Pancreas (tissue), 10 donors: ENCODE data around the gene POU2F2. TPM values are rescaled to one million over a fixed set of nuclear protein-coding genes. Genes with fewer than 3 reads are reported as not detected.
"Not testable (repeated sequence)": the region's sequence is repeated elsewhere in the genome, so short reads cannot be mapped to it uniquely, and the experiment has no call there.

ENCODE experiments used
- ATAC-seq, 4 donors: fragments of 200-7000 bp; cut with Tn5 transposase; one replicate each; pipeline versions ENCODE4 v1.8.0 to v1.9.1; 2020; ENCODE audit warnings: mild to moderate bottlenecking in 4 of 4, moderate library complexity in 4 of 4
- DNase-seq, 6 donors: peaks; one replicate each; pipeline ENCODE4 v3.0.0-alpha.2; 2020
- FAIRE-seq: peaks from 2 replicates; lab custom pipeline; 2012; peaks lifted over from hg19 to GRCh38; lab: Jason Lieb, UNC
- H3K27ac ChIP-seq, 4 donors: fragments of 200-600 bp; sonication (generic); 1 replicate in 3 of 4; 2 replicates in 1 of 4; pipeline versions ENCODE4 v1.5.0 to v1.8.0; 2020
- H3K27me3 ChIP-seq, 4 donors: fragments of 200-600 bp; one replicate each; pipeline ENCODE4 v1.8.0; 2021
- H3K36me3 ChIP-seq, 3 donors: fragments of 200-600 bp; sonication (generic) in 1 of 3; one replicate each; pipeline versions ENCODE4 v1.5.0 to v1.8.0; 2020 to 2021
- H3K4me1 ChIP-seq, 3 donors: fragments of 200-600 bp; one replicate each; pipeline ENCODE4 v1.8.0; 2021
- H3K4me3 ChIP-seq, 4 donors: fragments of 200-600 bp; sonication (generic) in 2 of 4; one replicate each; pipeline versions ENCODE4 v1.5.0 to v1.8.0; 2020 to 2021
- H3K9me3 ChIP-seq, 4 donors: fragments of 200-600 bp; one replicate each; pipeline ENCODE4 v1.8.0; 2021
- WGBS, 2 donors: extraction: QIAGEN DNeasy Blood & Tissue Kit; methylation state at CpG; one replicate each; pipeline ENCODE4 v1.1.7; 2013; 5-methylcytosine and 5-hydroxymethylcytosine counted together
- intact Hi-C, 3 donors: fragments of 100-400 bp; cut with DNase I; formaldehyde crosslinking; loops; one replicate each; pipeline versions ENCODE4 v1.11.1 to v1.14.2; 2022
- polyA plus RNA-seq, 2 donors: library from polyadenylated mRNA; stranded (reverse); fragments of 200-250 nt; gene quantifications; one replicate each; pipeline ENCODE4 v1.2.3, GENCODE V29; 2013
- total RNA-seq, 6 donors: library from RNA; stranded (reverse); fragmentation: NEBNext Ultra II Directional in 4 of 6; extraction: Animal tissue kit (Norgen Biotek cat#: 25700) in 4 of 6; gene quantifications; one replicate each; pipeline versions ENCODE4 v1.2.1 to v1.2.4, GENCODE V29; 2021 to 2023
- TF ChIP-seq, protein P1 (sequence below), 4 donors: fragments of 200-600 bp; sonication (generic) in 3 of 4; IDR thresholded peaks; one replicate each; pipeline versions ENCODE4 v1.5.0 to v1.8.0; 2021; ENCODE audit warnings: antibody characterized with exemption in 4 of 4
- donor health status: healthy with polysubstance abuse.
- donor health status: DM: no; HTN: no; CAD: no; lungs with moderate emphysema.
- donor health status: DM: no; HTN: no; CAD: no.
- donor health status: control.
- donor health status: control.
- donor health status: Bipolar disorder and iron deficiency.
- donor health status: DM: yes; HTN: yes; CAD: no.
- donor health status: DM: no; HTN: no; CAD: no.
- donor health status: DM: no; HTN: no; CAD: no.
- donor health status: DM: yes; HTN: yes; CAD: no.

Gene POU2F2
- total and polyA plus RNA-seq, 8 donors = 0.56 to 5.6 (median 1.3) TPM

DNA sequence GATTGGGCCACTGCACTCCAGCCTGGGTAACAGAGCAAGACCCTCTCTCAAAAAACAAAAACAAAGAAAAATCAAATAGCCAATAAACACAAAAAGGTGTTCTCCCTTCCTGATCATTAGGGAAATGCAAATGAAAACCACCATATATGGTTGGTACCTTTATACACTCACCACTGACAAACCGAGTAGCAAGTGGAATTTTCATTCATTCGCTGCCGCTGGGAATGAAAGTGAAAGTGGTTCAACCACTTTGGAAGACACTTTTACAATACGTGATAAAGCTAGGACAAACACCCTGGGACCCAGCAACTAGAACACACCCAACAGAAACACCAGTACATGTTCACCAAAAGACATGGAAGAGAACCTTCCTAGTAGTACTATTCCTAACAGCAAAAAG, 83.3 kb downstream of the POU2F2 start:
- Histone ChIP-seq H3K9me3 (no peaks in the 10 kb centered on the region), H3K27me3 (no peaks in the 10 kb centered on the region), H3K4me3 (peak overlapping the region in 1 of 4 donors; percentile 33), H3K27ac (no peak overlapping the region), H3K4me1 (no peaks in the 10 kb centered on the region), H3K36me3 (no peaks in the 10 kb centered on the region)
- ATAC-seq (peak in 3 of 4 donors; percentile 46 to 49 (median 47)), DNase-seq (no peak), FAIRE-seq (no peak)
- 35 to 41% methylated on average over 4 of the region's 4 CpGs for whole genome bisulfite sequencing, 2 donors
- TF ChIP-seq, protein P1, sequence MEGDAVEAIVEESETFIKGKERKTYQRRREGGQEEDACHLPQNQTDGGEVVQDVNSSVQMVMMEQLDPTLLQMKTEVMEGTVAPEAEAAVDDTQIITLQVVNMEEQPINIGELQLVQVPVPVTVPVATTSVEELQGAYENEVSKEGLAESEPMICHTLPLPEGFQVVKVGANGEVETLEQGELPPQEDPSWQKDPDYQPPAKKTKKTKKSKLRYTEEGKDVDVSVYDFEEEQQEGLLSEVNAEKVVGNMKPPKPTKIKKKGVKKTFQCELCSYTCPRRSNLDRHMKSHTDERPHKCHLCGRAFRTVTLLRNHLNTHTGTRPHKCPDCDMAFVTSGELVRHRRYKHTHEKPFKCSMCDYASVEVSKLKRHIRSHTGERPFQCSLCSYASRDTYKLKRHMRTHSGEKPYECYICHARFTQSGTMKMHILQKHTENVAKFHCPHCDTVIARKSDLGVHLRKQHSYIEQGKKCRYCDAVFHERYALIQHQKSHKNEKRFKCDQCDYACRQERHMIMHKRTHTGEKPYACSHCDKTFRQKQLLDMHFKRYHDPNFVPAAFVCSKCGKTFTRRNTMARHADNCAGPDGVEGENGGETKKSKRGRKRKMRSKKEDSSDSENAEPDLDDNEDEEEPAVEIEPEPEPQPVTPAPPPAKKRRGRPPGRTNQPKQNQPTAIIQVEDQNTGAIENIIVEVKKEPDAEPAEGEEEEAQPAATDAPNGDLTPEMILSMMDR (IDR thresholded peaks at IDR 0.05) = no peak
- intact Hi-C loops = no loop called here

DNA sequence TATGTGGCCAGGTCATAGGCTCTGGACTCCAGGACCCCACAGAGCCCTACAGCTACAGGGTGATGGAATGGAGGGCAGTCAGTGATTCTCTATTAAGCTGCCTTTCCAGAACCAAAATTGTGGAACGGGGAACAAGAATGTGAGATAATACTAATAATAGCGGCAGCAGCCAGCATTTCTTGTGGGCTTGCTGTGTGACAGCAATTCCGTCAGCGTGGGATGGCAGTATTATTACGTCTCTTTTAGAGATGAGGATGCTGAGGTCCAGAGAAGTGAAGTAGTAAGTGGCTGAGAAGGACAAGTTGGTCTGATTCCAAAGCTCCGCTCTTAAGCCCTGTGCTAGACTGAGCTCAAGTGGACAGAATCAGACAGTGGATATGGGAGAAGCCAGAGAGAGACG, 86.7 kb downstream of the POU2F2 start:
- ATAC-seq (no peak), DNase-seq (no peak), FAIRE-seq (no peak)
- intact Hi-C loops = no loop called here
- Histone ChIP-seq H3K4me3 (no peak overlapping the region), H3K4me1 (no peaks in the 10 kb centered on the region), H3K9me3 (no peaks in the 10 kb centered on the region), H3K27me3 (no peaks in the 10 kb centered on the region), H3K27ac (no peak overlapping the region), H3K36me3 (no peaks in the 10 kb centered on the region)
- TF ChIP-seq, protein P1 (IDR thresholded peaks at IDR 0.05) = no peak
- 69 to 87% methylated on average over 7 of the region's 7 CpGs for WGBS, 2 donors

DNA sequence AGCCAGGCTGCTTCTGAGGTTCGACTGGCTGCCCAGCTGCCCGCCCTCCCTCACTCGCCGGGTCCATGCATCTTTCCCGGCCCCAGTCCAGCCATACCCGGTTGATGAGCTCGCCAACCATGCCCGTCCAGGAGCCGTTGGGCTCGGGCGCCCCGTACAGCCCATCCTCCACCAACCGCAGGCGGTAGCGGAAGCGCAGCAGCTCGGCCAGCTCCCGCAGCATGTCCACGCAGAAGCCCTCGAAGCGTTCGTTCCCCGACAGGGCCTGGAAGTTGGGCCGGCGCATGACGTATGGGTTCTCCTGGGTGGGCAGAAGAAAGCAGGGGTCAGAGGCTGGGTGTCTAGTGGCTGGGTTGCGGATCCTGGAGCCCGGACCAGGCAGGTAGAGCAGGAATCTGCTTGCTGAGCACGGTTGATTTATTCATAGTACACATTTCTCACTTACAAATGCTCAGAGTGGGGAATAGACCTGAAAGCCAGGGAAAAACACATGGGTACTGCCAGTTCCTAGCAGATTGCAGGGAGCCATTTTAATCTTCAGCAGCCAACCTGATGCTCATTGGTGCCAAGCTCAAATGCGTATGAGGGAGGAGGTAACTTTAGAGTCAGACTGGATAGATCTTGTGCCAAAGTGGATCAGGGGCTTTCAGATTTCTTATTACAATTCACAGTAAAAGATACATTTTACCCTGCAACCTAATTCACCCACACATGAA, 89.6 kb downstream of the POU2F2 start:
- 71 to 80% methylated on average over 30 of the region's 30 CpGs for WGBS, 2 donors
- no peaks in the 10 kb centered on the region for H3K4me1 ChIP-seq
- ATAC-seq (no peak), DNase-seq (no peak), FAIRE-seq (no peak)
- no peaks in the 10 kb centered on the region for H3K27me3 ChIP-seq
- intact Hi-C loops = no loop called here
- H3K36me3 ChIP-seq = no peaks in the 10 kb centered on the region
- TF ChIP-seq, protein P1 (IDR thresholded peaks at IDR 0.05) = no peak
- H3K4me3 ChIP-seq = no peak overlapping the region
- no peaks in the 10 kb centered on the region for H3K9me3 ChIP-seq
- H3K27ac ChIP-seq = no peak overlapping the region

DNA sequence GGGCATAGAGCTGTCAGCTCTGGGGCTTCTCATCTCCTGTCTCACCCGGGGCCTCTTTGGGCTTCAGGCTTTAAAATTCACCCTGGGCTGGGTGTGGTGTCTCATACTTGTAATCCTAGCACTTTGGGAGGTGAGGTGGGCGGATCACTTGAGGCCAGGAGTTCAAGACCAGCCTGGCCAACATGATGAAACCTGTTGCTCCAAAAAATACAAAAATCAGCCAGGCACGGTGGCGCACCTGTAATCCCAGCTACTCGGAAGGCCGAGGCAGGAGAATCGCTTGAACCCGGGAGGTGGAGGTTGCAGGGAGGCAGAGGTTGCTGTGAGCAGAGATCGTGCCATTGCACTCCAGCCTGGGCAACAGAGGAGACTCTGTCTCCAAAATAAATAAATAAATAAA, 91.8 kb downstream of the POU2F2 start:
- 73 to 85% methylated on average over 9 of the region's 9 CpGs for WGBS, 2 donors
- DNase-seq, intact Hi-C loops, H3K27me3 ChIP-seq, FAIRE-seq, ATAC-seq, H3K36me3 ChIP-seq, H3K4me1 ChIP-seq, H3K27ac ChIP-seq, H3K4me3 ChIP-seq, H3K9me3 ChIP-seq: not testable (repeated sequence)

DNA sequence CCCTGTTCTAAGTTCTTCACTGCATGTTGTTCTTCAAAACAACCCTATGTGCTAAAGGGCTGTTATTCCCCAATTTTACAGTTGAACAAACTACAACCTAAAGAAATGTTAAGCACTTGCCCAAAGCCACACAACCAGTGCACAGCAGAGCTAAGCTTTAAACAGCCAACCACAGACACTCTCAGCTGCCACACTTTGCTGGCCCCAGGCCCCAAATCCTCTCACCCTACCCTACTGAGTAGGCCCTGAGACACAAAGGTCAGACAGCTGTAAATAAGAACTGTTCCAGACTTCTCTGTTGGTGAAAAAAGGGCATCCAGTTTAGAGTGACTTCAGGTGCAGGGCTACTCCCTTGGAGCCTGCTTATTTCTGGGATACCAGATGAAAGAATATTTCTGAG, 92.2 kb downstream of the POU2F2 start:
- intact Hi-C loops = no loop called here
- FAIRE-seq (no peak), DNase-seq (no peak), ATAC-seq (no peak)
- no peaks in the 10 kb centered on the region for H3K4me1 ChIP-seq
- no peaks in the 10 kb centered on the region for H3K36me3 ChIP-seq
- H3K9me3 ChIP-seq = no peaks in the 10 kb centered on the region
- H3K4me3 ChIP-seq = no peak overlapping the region
- H3K27ac ChIP-seq = no peak overlapping the region
- no peaks in the 10 kb centered on the region for H3K27me3 ChIP-seq
- TF ChIP-seq, protein P1 (IDR thresholded peaks at IDR 0.05) = no peak
